ENCODE results near the gene HS6ST2. TPM values are rescaled to one million over a fixed set of nuclear protein-coding genes. Genes with fewer than 3 reads are reported as not detected.

HS6ST2 gene
- total and polyA plus RNA-seq, 4 donors = under 0.01 to 1.4 (median 0.01) TPM; not detected in 1

DNA sequence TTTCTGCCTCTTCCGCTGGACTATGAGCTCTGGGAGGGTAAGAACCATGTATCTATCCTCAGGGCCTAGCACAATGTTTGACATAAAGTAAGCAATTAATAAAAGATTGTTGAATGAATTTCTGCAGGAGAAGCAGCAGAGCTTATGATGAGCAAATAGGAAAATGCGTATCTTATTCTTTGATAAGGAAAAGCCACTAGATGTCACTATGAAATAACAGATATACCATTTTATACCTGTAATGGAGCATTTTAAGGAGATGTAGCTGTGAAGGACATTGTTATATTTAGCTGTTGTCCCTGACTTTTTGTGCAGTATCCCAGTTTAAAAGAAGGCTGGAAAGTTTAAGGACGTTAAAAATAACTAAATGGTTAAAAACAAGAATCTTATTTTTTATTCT lies 322.3 kb downstream of the HS6ST2 start:
- H3K9me3 ChIP-seq (ENCODE audit: control insufficient read depth in 4 of 4, low read length in 3 of 4) = no peaks in the 10 kb centered on the region
- DNase-seq (ENCODE audit: low spot score) = no peak
- H3K36me3 ChIP-seq (ENCODE audit: control insufficient read depth in 4 of 4, insufficient read depth in 3 of 4, low read depth in 1 of 4, low read length in 3 of 4) = no peaks in the 10 kb centered on the region
- 57% methylated on average over 3 of the region's 3 CpGs for WGBS
- no peak overlapping the region for H3K4me3 ChIP-seq (ENCODE audit: low read depth in 1 of 3, low read length in 3 of 3)
- no peak overlapping the region for H3K27ac ChIP-seq (ENCODE audit: low read depth in 1 of 2, low read length in 2 of 2)
- no peaks in the 10 kb centered on the region for H3K4me1 ChIP-seq (ENCODE audit: control insufficient read depth in 4 of 4, insufficient read depth in 4 of 4, low read length in 3 of 4)
- no peak overlapping the region for H3K9ac ChIP-seq (ENCODE audit: low read depth in 1 of 2, low read length in 2 of 2)
- no peaks in the 10 kb centered on the region for H3K27me3 ChIP-seq (ENCODE audit: control insufficient read depth in 4 of 4, insufficient read depth in 4 of 4, low read length in 3 of 4)
- TF ChIP-seq NR2F2 (IDR thresholded peaks at IDR 0.05) (no peak), FOXA1 (IDR thresholded peaks at IDR 0.05) (no peak), FOXA2 (IDR thresholded peaks at IDR 0.05) (no peak), HNF4G (IDR thresholded peaks at IDR 0.05) (no peak), RAD21 (IDR thresholded peaks at IDR 0.05) (peak; percentile 45 to 47)

DNA sequence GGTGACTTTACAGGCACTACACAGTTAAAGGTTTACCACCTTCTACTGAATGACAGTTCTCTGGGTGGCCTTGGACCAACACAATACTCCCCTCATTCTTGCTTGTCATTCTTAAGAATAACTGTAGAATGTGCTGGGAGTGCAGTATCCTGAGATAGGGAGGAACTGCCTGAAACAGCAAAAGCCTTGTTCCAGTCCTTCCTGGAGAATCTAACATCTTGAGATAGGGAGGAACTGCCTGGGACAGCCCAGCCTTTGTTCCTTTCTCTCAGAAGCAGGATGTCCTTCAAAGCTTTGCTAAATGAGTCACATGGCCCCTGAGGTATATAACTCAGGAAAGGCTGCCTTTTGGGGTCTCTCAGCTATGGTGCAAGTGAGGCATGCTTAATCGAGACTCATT lies 323.9 kb downstream of the HS6ST2 start:
- 54% methylated on average over 1 of the region's 1 CpG for WGBS
- TF ChIP-seq EGR1 (IDR thresholded peaks at IDR 0.05; ENCODE audit: low read depth in 2 of 2) (no peak), FOXA2 (IDR thresholded peaks at IDR 0.05) (no peak), TAF1 (conservative IDR thresholded peaks at IDR 0.05) (no peak), NR2F2 (IDR thresholded peaks at IDR 0.05) (no peak), HNF4G (IDR thresholded peaks at IDR 0.05) (no peak), HNF4A (conservative IDR thresholded peaks at IDR 0.05) (no peak), SP1 (IDR thresholded peaks at IDR 0.05) (no peak)
- TF ChIP-seq, protein P1, sequence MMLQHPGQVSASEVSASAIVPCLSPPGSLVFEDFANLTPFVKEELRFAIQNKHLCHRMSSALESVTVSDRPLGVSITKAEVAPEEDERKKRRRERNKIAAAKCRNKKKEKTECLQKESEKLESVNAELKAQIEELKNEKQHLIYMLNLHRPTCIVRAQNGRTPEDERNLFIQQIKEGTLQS (IDR thresholded peaks at IDR 0.05) = no peak
- TF ChIP-seq, protein P2, sequence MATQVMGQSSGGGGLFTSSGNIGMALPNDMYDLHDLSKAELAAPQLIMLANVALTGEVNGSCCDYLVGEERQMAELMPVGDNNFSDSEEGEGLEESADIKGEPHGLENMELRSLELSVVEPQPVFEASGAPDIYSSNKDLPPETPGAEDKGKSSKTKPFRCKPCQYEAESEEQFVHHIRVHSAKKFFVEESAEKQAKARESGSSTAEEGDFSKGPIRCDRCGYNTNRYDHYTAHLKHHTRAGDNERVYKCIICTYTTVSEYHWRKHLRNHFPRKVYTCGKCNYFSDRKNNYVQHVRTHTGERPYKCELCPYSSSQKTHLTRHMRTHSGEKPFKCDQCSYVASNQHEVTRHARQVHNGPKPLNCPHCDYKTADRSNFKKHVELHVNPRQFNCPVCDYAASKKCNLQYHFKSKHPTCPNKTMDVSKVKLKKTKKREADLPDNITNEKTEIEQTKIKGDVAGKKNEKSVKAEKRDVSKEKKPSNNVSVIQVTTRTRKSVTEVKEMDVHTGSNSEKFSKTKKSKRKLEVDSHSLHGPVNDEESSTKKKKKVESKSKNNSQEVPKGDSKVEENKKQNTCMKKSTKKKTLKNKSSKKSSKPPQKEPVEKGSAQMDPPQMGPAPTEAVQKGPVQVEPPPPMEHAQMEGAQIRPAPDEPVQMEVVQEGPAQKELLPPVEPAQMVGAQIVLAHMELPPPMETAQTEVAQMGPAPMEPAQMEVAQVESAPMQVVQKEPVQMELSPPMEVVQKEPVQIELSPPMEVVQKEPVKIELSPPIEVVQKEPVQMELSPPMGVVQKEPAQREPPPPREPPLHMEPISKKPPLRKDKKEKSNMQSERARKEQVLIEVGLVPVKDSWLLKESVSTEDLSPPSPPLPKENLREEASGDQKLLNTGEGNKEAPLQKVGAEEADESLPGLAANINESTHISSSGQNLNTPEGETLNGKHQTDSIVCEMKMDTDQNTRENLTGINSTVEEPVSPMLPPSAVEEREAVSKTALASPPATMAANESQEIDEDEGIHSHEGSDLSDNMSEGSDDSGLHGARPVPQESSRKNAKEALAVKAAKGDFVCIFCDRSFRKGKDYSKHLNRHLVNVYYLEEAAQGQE (IDR thresholded peaks at IDR 0.05) = no peak
- peaks cover 0 to 2% (median 0%) of the 10 kb centered on the region in 4 donors for H3K27me3 ChIP-seq (ENCODE audit: control insufficient read depth in 4 of 4, insufficient read depth in 4 of 4, low read length in 3 of 4)
- DNase-seq (ENCODE audit: low spot score) = no peak
- H3K9ac ChIP-seq (ENCODE audit: low read depth in 1 of 2, low read length in 2 of 2) = no peak overlapping the region
- no peak overlapping the region for H3K4me3 ChIP-seq (ENCODE audit: low read depth in 1 of 3, low read length in 3 of 3)
- no peaks in the 10 kb centered on the region for H3K9me3 ChIP-seq (ENCODE audit: control insufficient read depth in 4 of 4, low read length in 3 of 4)
- H3K27ac ChIP-seq (ENCODE audit: low read depth in 1 of 2, low read length in 2 of 2) = no peak overlapping the region
- no peaks in the 10 kb centered on the region for H3K36me3 ChIP-seq (ENCODE audit: control insufficient read depth in 4 of 4, insufficient read depth in 3 of 4, low read depth in 1 of 4, low read length in 3 of 4)
- H3K4me1 ChIP-seq (ENCODE audit: control insufficient read depth in 4 of 4, insufficient read depth in 4 of 4, low read length in 3 of 4) = no peaks in the 10 kb centered on the region

DNA sequence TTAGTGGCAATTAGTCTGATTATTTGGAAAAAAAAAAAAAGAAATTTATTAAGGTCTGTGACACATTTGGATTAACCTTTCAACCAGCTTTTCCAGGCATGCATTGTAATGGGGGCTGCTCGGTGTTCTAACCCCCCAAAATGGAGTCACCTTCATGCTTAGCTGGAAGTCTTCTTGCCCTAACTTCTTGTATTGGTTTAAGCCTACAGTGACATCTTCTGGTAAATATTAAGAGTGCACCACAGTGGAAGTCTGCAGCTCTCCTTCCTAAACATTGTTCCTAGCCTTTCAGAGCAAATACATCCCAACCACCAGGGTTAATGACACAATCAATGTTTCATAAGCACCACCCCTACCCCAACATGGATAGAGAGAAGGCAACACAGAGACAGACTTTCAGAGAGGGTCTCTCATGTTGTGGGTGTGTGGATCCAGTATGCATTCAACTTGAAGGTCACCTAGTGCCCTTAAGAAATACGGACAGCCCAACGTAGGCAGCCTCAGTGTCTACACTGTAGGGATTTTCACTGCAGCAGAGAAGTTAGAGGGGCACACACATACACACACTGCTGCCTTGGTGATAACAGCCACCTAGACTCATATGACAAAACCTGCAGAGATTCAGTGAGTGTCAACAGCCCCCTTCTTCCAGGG lies 326.7 kb downstream of the HS6ST2 start:
- H3K27ac ChIP-seq (ENCODE audit: low read depth in 1 of 2, low read length in 2 of 2) = no peak overlapping the region
- no peaks in the 10 kb centered on the region for H3K9me3 ChIP-seq (ENCODE audit: control insufficient read depth in 4 of 4, low read length in 3 of 4)
- H3K36me3 ChIP-seq (ENCODE audit: control insufficient read depth in 4 of 4, insufficient read depth in 3 of 4, low read depth in 1 of 4, low read length in 3 of 4) = no peaks in the 10 kb centered on the region
- no peak overlapping the region for H3K9ac ChIP-seq (ENCODE audit: low read depth in 1 of 2, low read length in 2 of 2)
- H3K4me3 ChIP-seq (ENCODE audit: low read depth in 1 of 3, low read length in 3 of 3) = no peak overlapping the region
- H3K27me3 ChIP-seq (ENCODE audit: control insufficient read depth in 4 of 4, insufficient read depth in 4 of 4, low read length in 3 of 4) = peaks cover 0 to 2% (median 0%) of the 10 kb centered on the region in 4 donors
- WGBS = 40% methylated on average over 3 of the region's 3 CpGs
- no peak for DNase-seq (ENCODE audit: low spot score)
- TF ChIP-seq, protein P3, sequence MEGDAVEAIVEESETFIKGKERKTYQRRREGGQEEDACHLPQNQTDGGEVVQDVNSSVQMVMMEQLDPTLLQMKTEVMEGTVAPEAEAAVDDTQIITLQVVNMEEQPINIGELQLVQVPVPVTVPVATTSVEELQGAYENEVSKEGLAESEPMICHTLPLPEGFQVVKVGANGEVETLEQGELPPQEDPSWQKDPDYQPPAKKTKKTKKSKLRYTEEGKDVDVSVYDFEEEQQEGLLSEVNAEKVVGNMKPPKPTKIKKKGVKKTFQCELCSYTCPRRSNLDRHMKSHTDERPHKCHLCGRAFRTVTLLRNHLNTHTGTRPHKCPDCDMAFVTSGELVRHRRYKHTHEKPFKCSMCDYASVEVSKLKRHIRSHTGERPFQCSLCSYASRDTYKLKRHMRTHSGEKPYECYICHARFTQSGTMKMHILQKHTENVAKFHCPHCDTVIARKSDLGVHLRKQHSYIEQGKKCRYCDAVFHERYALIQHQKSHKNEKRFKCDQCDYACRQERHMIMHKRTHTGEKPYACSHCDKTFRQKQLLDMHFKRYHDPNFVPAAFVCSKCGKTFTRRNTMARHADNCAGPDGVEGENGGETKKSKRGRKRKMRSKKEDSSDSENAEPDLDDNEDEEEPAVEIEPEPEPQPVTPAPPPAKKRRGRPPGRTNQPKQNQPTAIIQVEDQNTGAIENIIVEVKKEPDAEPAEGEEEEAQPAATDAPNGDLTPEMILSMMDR (IDR thresholded peaks at IDR 0.05; ENCODE audit: low read depth, low read length, missing input control) = peak; percentile 60
- TF ChIP-seq GABPA (IDR thresholded peaks at IDR 0.05 in 1 of 2, conservative IDR thresholded peaks at IDR 0.05 in 1 of 2) (no peak), SP1 (IDR thresholded peaks at IDR 0.05) (no peak), RXRA (IDR thresholded peaks at IDR 0.05) (no peak), HNF4G (IDR thresholded peaks at IDR 0.05) (no peak), FOXA2 (IDR thresholded peaks at IDR 0.05) (no peak), NR2F2 (IDR thresholded peaks at IDR 0.05) (no peak), EGR1 (IDR thresholded peaks at IDR 0.05; ENCODE audit: low read depth in 2 of 2) (no peak), HNF4A (conservative IDR thresholded peaks at IDR 0.05) (no peak), RAD21 (IDR thresholded peaks at IDR 0.05) (peak; percentile 74 to 85), FOXA1 (IDR thresholded peaks at IDR 0.05) (no peak), YY1 (IDR thresholded peaks at IDR 0.05) (no peak)
- TF ChIP-seq, protein P1 (IDR thresholded peaks at IDR 0.05) = no peak
- TF ChIP-seq, protein P4, sequence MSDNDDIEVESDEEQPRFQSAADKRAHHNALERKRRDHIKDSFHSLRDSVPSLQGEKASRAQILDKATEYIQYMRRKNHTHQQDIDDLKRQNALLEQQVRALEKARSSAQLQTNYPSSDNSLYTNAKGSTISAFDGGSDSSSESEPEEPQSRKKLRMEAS (IDR thresholded peaks at IDR 0.05) = no peak
- TF ChIP-seq, protein P5, sequence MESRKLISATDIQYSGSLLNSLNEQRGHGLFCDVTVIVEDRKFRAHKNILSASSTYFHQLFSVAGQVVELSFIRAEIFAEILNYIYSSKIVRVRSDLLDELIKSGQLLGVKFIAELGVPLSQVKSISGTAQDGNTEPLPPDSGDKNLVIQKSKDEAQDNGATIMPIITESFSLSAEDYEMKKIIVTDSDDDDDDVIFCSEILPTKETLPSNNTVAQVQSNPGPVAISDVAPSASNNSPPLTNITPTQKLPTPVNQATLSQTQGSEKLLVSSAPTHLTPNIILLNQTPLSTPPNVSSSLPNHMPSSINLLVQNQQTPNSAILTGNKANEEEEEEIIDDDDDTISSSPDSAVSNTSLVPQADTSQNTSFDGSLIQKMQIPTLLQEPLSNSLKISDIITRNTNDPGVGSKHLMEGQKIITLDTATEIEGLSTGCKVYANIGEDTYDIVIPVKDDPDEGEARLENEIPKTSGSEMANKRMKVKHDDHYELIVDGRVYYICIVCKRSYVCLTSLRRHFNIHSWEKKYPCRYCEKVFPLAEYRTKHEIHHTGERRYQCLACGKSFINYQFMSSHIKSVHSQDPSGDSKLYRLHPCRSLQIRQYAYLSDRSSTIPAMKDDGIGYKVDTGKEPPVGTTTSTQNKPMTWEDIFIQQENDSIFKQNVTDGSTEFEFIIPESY (IDR thresholded peaks at IDR 0.05) = no peak
- H3K4me1 ChIP-seq (ENCODE audit: control insufficient read depth in 4 of 4, insufficient read depth in 4 of 4, low read length in 3 of 4) = no peaks in the 10 kb centered on the region
